OCI-LY7 (cell line): ENCODE measurements around the gene FHIT. TPM values are rescaled to one million over a fixed set of nuclear protein-coding genes. Genes with fewer than 3 reads are reported as not detected.

Source experiments
- BruUV-seq: library from RNA; stranded (reverse); fragments of 400-500 nt; replicated peaks from 2 replicates; lab custom pipeline; 2021; lab: Mats Ljungman, UMichigan
- CTCF ChIA-PET: fragments of 300-600 bp; sonication (Branson Sonifier 250); formaldehyde crosslinking; loops from one replicate; lab custom pipeline; 2022; ENCODE audit warnings: antibody characterized with exemption; ENCODE audit not compliant: unreplicated experiment; lab: Charles Lee
- POLR2A ChIA-PET: fragments of 300-600 bp; sonication (Branson Sonifier 250); formaldehyde crosslinking; loops from one replicate; lab custom pipeline; 2022; ENCODE audit warnings: antibody characterized with exemption; lab: Charles Lee
- DNase-seq: peaks from one replicate; pipeline ENCODE4 v3.0.0-alpha.2; 2015; ENCODE audit warnings: low spot score
- H2AFZ ChIP-seq: fragments of 200-600 bp; sonication (generic), shearing (Covaris generic); 2 replicates; pipeline ENCODE4 v1.6.1; 2014; ENCODE audit warnings: mild to moderate bottlenecking, antibody characterized with exemption, low read length, moderate library complexity
- H3K27ac ChIP-seq: fragments of 200-600 bp; sonication (generic); 2 replicates; pipeline ENCODE4 v1.5.1; 2014; ENCODE audit warnings: mixed run types, low read depth, mild to moderate bottlenecking, moderate library complexity, low read length, inconsistent platforms; ENCODE audit not compliant: poor library complexity, severe bottlenecking
- H3K36me3 ChIP-seq: fragments of 200-600 bp; sonication (generic); 2 replicates; pipeline ENCODE4 v1.6.1; 2014; ENCODE audit warnings: mild to moderate bottlenecking, antibody characterized with exemption, low read length, moderate library complexity, mixed read lengths; ENCODE audit not compliant: insufficient read depth
- H3K4me1 ChIP-seq: fragments of 200-600 bp; sonication (generic); 2 replicates; pipeline ENCODE4 v1.5.1; 2014; ENCODE audit warnings: mild to moderate bottlenecking, low read length; ENCODE audit not compliant: insufficient read depth, poor library complexity, severe bottlenecking
- H3K4me2 ChIP-seq: fragments of 200-600 bp; sonication (generic); 2 replicates; pipeline ENCODE4 v1.6.1; 2014; ENCODE audit warnings: mild to moderate bottlenecking, low read length
- H3K4me3 ChIP-seq: fragments of 200-600 bp; sonication (generic); 2 replicates; pipeline ENCODE4 v1.5.1; 2014; ENCODE audit warnings: mild to moderate bottlenecking, low read depth, low read length; ENCODE audit not compliant: poor library complexity, severe bottlenecking
- H3K79me2 ChIP-seq: fragments of 200-600 bp; sonication (generic); 2 replicates; pipeline ENCODE4 v1.6.1; 2016; ENCODE audit warnings: low read depth, mild to moderate bottlenecking, low read length, moderate library complexity, mixed read lengths; ENCODE audit not compliant: insufficient read depth
- H3K9me2 ChIP-seq: fragments of 200-600 bp; sonication (generic); 2 replicates; pipeline ENCODE4 v1.6.1; 2016; ENCODE audit warnings: mild to moderate bottlenecking, low read length, mixed read lengths; ENCODE audit not compliant: insufficient read depth
- H3K9me3 ChIP-seq: fragments of 200-600 bp; sonication (generic); 2 replicates; pipeline ENCODE4 v1.6.1; 2014; ENCODE audit warnings: mild to moderate bottlenecking, mixed run types, low read length, mixed read lengths
- H4K20me1 ChIP-seq: fragments of 200-600 bp; sonication (generic); 2 replicates; pipeline ENCODE4 v1.6.1; 2014; ENCODE audit warnings: mild to moderate bottlenecking, antibody characterized with exemption, low read length, moderate library complexity, mixed read lengths; ENCODE audit not compliant: insufficient read depth
- EZH2phosphoT487 ChIP-seq: fragments of 200-600 bp; sonication (generic); IDR thresholded peaks from 2 replicates; pipeline ENCODE4 v1.6.1; 2018; ENCODE audit warnings: low read depth, borderline replicate concordance, mild to moderate bottlenecking, mixed run types, antibody characterized with exemption, low read length, moderate library complexity, mixed read lengths
- intact Hi-C: fragments of 100-400 bp; cut with micrococcal nuclease; formaldehyde crosslinking; loops from one replicate; pipeline ENCODE4 v1.10.0; 2022; ENCODE audit not compliant: unreplicated experiment
- total RNA-seq, 2 experiments: library from RNA; depleted of rRNA in 1 of 2; stranded (reverse); fragments of >200 nt in 1 of 2; shearing (Covaris generic) in 1 of 2; gene quantifications; 2 replicates each; pipeline ENCODE4 v1.2.3, GENCODE V29; 2014 to 2022
- TF ChIP-seq, protein P1 (sequence below): fragments of 200-600 bp; sonication (generic); conservative IDR thresholded peaks from 2 replicates; pipeline ENCODE4 v1.5.1; 2014; ENCODE audit warnings: mild to moderate bottlenecking, antibody characterized with exemption, low read length, moderate library complexity, mixed read lengths

FHIT gene
- total RNA-seq, 2 experiments from 2014 or later: 5.0 to 10.9 TPM

GRCh38 chr3:61201071-61201470 lies 50.2 kb downstream of the FHIT start:
- H3K79me2 ChIP-seq: no peaks in the 10 kb centered on the region
- intact Hi-C loops: no loop called here
- H3K4me3 ChIP-seq: no peak overlapping the region
- H4K20me1 ChIP-seq: no peaks in the 10 kb centered on the region
- H3K36me3 ChIP-seq: no peaks in the 10 kb centered on the region
- H3K9me3 ChIP-seq: no peaks in the 10 kb centered on the region
- H3K27ac ChIP-seq: no peak overlapping the region
- POLR2A ChIA-PET: no interaction called here
- DNase-seq: no peak
- TF ChIP-seq EZH2phosphoT487: no peak
- TF ChIP-seq, protein P1, sequence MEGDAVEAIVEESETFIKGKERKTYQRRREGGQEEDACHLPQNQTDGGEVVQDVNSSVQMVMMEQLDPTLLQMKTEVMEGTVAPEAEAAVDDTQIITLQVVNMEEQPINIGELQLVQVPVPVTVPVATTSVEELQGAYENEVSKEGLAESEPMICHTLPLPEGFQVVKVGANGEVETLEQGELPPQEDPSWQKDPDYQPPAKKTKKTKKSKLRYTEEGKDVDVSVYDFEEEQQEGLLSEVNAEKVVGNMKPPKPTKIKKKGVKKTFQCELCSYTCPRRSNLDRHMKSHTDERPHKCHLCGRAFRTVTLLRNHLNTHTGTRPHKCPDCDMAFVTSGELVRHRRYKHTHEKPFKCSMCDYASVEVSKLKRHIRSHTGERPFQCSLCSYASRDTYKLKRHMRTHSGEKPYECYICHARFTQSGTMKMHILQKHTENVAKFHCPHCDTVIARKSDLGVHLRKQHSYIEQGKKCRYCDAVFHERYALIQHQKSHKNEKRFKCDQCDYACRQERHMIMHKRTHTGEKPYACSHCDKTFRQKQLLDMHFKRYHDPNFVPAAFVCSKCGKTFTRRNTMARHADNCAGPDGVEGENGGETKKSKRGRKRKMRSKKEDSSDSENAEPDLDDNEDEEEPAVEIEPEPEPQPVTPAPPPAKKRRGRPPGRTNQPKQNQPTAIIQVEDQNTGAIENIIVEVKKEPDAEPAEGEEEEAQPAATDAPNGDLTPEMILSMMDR: no peak
- H2AFZ ChIP-seq: no peak overlapping the region
- CTCF ChIA-PET: no interaction called here
- H3K4me2 ChIP-seq: no peak overlapping the region
- no peaks in the 10 kb centered on the region for H3K9me2 ChIP-seq
- no TSS peak for BruUV-seq
- no peaks in the 10 kb centered on the region for H3K4me1 ChIP-seq

- POLR2A ChIA-PET: no interaction called here
- Histone ChIP-seq H3K9me2 (no peaks in the 10 kb centered on the region), H3K9me3 (no peaks in the 10 kb centered on the region), H3K4me1 (no peaks in the 10 kb centered on the region), H4K20me1 (no peaks in the 10 kb centered on the region), H3K27ac (no peak overlapping the region), H3K4me2 (no peak overlapping the region), H3K79me2 (no peaks in the 10 kb centered on the region), H3K4me3 (no peak overlapping the region), H2AFZ (no peak overlapping the region), H3K36me3 (no peaks in the 10 kb centered on the region)
- no peak for DNase-seq
- no TSS peak for BruUV-seq
- intact Hi-C loops: no loop called here
- no peak for TF ChIP-seq EZH2phosphoT487
- TF ChIP-seq, protein P1: no peak
- CTCF ChIA-PET: no interaction called here
Measured at GRCh38 chr3:61200270-61200669, 51.0 kb downstream of the FHIT start.

DNA sequence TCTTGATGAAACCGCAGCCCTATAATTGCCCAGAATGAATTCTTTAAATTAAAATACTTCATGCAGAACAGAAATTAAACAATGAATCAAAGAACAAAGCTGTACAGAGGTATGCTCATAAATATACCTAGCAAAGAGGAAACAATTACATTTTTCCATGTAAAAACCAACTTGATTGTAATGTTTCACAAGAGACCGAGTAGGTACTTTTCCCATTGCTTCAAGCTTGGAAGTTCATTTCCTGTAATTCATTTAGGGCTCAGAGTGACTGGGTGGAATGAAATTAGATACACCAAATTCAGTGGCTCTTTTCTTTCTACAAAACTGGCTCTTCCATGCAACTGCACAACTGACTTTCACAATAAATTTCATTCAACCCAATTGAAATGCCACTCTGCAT lies 51.4 kb downstream of the FHIT start:
- no peak overlapping the region for H3K4me3 ChIP-seq
- no peak overlapping the region for H3K27ac ChIP-seq
- no peaks in the 10 kb centered on the region for H3K4me1 ChIP-seq
- intact Hi-C loops: no loop called here
- no peaks in the 10 kb centered on the region for H3K9me3 ChIP-seq
- no peaks in the 10 kb centered on the region for H3K9me2 ChIP-seq
- TF ChIP-seq, protein P1: no peak
- TF ChIP-seq EZH2phosphoT487: no peak
- H3K36me3 ChIP-seq: no peaks in the 10 kb centered on the region
- H3K4me2 ChIP-seq: no peak overlapping the region
- no peaks in the 10 kb centered on the region for H3K79me2 ChIP-seq
- no TSS peak for BruUV-seq
- ChIA-PET POLR2A (no interaction called here), CTCF (no interaction called here)
- no peaks in the 10 kb centered on the region for H4K20me1 ChIP-seq
- no peak for DNase-seq
- no peak overlapping the region for H2AFZ ChIP-seq
